Lower leg skin (tissue), 4 donors: ENCODE results near the gene SCUBE3. TPM values are rescaled to one million over a fixed set of nuclear protein-coding genes. Genes with fewer than 3 reads are reported as not detected.

Experiments used
- DNase-seq, 2 donors: peaks; one replicate each; pipeline ENCODE4 v3.0.0-alpha.2; 2019; ENCODE audit warnings: low spot score in 2 of 2
- H3K4me3 ChIP-seq: fragments of 200-600 bp; sonication (generic); 2 replicates; pipeline ENCODE4 v1.5.1; 2017; ENCODE audit warnings: mild to moderate bottlenecking, low read depth; ENCODE audit not compliant: poor library complexity, severe bottlenecking
- POLR2A ChIP-seq, 2 donors: fragments of 450-650 bp; IDR thresholded peaks; one replicate each; pipeline ENCODE4 v1.6.1; 2016 to 2017; ENCODE audit warnings: antibody characterized with exemption in 2 of 2, mild to moderate bottlenecking in 1 of 2, moderate library complexity in 1 of 2
- WGBS, 2 donors: methylation state at CpG; one replicate each; pipeline ENCODE4 v1.1.5; 2018; 5-methylcytosine and 5-hydroxymethylcytosine counted together
- intact Hi-C: fragments of 100-400 bp; cut with DNase I; formaldehyde crosslinking; loops from one replicate; pipeline ENCODE4 v1.15.0; 2023; ENCODE audit warnings: low total_unique reads
- total RNA-seq, 4 donors: library from RNA; depleted of rRNA; stranded (reverse); fragments of >200 nt; gene quantifications; one replicate each; pipeline ENCODE4 v1.1.0, GENCODE V29; 2016
- TF ChIP-seq, protein P1 (sequence below), 3 donors: fragments of 450-650 bp; IDR thresholded peaks; one replicate each; pipeline ENCODE4 v1.5.1; 2016; ENCODE audit warnings: antibody characterized with exemption in 3 of 3, mild to moderate bottlenecking in 3 of 3, moderate library complexity in 2 of 3

The SCUBE3 gene
- total RNA-seq, 4 donors from 2014 or later: 0.13 to 0.91 (median 0.39) TPM; not detected in 1

DNA sequence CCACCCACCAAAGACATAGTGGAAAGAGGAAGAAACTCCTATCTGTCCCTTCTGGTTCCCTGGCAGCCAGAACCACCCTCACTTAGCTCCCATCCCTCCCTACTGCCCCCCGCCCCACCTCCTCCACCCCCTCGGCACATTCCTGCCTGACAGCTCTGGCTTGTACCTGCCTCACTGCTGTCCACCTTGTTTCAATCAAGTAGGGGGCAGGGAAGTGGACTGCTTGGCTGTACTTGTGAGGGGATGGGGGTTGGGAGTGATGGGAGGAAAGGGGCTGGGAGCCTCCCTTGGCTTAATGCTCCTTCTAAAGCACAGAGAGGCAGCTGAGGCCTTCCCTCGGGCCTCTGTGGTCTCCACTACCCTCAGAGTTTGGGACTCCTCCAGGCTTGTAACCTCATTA lies 23.7 kb downstream of the SCUBE3 start:
- TF ChIP-seq, protein P1, sequence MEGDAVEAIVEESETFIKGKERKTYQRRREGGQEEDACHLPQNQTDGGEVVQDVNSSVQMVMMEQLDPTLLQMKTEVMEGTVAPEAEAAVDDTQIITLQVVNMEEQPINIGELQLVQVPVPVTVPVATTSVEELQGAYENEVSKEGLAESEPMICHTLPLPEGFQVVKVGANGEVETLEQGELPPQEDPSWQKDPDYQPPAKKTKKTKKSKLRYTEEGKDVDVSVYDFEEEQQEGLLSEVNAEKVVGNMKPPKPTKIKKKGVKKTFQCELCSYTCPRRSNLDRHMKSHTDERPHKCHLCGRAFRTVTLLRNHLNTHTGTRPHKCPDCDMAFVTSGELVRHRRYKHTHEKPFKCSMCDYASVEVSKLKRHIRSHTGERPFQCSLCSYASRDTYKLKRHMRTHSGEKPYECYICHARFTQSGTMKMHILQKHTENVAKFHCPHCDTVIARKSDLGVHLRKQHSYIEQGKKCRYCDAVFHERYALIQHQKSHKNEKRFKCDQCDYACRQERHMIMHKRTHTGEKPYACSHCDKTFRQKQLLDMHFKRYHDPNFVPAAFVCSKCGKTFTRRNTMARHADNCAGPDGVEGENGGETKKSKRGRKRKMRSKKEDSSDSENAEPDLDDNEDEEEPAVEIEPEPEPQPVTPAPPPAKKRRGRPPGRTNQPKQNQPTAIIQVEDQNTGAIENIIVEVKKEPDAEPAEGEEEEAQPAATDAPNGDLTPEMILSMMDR (IDR thresholded peaks at IDR 0.05): no peak
- TF ChIP-seq POLR2A (IDR thresholded peaks at IDR 0.05): no peak
- intact Hi-C loops: no loop called here
- no peak overlapping the region for H3K4me3 ChIP-seq
- 81 to 87% methylated on average over 3 of the region's 3 CpGs for WGBS, 2 donors
- no peak for DNase-seq

DNA sequence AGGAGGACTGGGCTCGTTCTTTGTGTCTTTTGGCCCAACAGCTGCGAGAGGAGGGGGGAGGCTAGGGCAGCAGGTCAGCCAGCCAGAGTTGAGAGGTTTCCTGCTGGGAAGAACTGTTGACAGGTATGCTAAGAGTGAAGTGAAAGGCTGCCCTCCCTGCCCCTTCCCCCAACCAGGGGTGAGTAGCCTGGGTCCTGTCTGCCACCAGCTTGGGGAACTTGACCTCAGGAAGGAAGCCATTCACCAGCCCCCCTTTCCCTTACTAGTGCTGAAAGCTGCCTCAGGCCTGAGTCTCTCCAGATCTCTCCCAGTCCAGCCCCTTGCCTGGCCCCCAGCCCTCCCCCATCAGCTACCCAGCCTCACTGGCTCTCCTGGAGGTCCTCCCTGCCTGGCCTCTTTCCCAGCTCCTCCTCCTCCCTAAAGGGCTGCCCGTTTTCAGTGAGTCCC lies 25.1 kb downstream of the SCUBE3 start:
- intact Hi-C loops: no loop called here
- no peak overlapping the region for H3K4me3 ChIP-seq
- no peak for TF ChIP-seq POLR2A (IDR thresholded peaks at IDR 0.05)
- TF ChIP-seq, protein P1 (IDR thresholded peaks at IDR 0.05): no peak
- DNase-seq: no peak
- WGBS, 2 donors: 56 to 59% methylated on average over 3 of the region's 3 CpGs

DNA sequence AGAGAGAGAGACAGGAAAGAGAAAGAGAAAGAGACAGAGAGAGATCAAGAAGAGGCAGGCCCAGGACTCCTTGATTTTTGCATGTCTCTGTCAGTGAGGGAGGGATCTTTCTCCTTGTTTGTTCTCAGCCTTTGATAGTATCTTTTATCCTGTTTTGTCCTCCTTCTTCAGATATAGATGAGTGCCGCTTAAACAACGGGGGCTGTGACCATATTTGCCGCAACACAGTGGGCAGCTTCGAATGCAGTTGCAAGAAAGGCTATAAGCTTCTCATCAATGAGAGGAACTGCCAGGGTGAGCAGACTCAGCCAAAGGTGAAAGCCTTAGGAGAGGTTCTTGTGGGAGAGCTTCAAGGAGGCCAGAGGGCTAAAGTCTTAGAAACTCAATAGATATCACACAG lies 25.8 kb downstream of the SCUBE3 start:
- intact Hi-C loops: no loop called here

DNA sequence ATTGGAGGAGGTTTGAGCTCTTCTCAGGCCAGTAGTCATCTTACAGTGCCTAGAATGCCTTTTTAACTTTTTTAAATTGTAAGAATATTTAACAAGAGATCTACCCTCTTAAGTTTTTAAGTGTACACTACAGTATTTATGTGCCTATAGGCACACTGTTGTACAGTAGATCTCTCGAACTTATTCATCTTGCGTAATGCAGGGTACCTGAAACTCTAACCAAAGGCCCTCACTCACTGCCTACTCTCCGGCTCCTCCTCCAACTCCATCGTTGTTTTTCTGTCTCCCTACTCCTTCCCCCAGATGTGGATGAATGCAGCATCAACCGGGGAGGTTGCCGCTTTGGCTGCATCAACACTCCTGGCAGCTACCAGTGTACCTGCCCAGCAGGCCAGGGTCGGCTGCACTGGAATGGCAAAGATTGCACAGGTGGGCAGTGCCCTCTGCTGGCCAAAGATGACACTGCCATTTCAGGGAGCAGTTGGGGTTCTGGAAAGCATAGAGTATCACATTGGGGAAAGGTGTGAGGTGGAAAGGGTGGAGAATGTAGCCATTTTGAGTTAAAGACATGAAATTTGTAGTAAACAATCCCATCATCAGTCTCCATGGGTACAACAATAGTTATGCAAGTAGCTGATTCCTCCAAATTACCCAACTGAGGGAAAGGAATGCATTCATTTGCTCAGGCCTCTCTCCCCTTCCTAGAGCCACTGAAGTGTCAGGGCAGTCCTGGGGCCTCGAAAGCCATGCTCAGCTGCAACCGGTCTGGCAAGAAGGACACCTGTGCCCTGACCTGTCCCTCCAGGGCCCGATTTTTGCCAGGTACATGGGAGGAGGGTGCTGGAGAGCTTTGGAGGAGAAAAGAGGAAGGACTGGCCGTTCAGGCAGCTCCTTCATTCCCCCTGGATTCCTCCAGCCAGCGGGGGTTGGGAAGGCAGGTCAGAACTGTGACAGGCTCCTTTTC lies 27.4 kb downstream of the SCUBE3 start:
- WGBS, 2 donors: 47 to 48% methylated on average over 12 of the region's 12 CpGs
- H3K4me3 ChIP-seq: no peak overlapping the region
- intact Hi-C loops: loop anchor here (10.0 kb wide), 2 partner anchors 96 to 256 kb away; partner anchors contain the start of gene TCP11
- TF ChIP-seq POLR2A (IDR thresholded peaks at IDR 0.05): no peak
- TF ChIP-seq, protein P1 (IDR thresholded peaks at IDR 0.05): peak in 1 of 3 donors; percentile 62
- DNase-seq: peak; percentile 60 to 92

More for the DNA sequence above, 25.8 kb downstream of the SCUBE3 start:
- no peak for TF ChIP-seq POLR2A (IDR thresholded peaks at IDR 0.05)
- TF ChIP-seq, protein P1 (IDR thresholded peaks at IDR 0.05): no peak
- 94 to 95% methylated on average over 4 of the region's 4 CpGs for WGBS, 2 donors
- peak in 1 of 2 donors; percentile 26 for DNase-seq
- H3K4me3 ChIP-seq: no peak overlapping the region

DNA sequence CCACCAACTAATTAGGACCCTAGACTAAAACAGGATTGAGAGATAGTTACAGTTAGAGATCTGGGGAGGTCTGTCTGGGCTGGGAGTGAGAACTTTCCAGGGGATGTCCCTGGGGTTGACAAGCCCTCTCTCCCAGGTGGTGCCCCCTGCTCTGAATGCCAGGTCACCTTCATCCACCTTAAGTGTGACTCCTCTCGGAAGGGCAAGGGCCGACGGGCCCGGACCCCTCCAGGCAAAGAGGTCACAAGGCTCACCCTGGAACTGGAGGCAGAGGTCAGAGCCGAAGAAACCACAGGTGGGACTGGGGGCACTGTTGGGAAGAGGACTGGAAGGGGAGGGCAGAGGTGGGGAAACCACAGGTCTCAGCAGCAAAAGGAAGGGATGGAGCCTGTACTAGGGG lies 28.7 kb downstream of the SCUBE3 start:
- WGBS, 2 donors: 80 to 91% methylated on average over 4 to 5 of the region's 5 CpGs
- DNase-seq: no peak
- no peak for TF ChIP-seq POLR2A (IDR thresholded peaks at IDR 0.05)
- TF ChIP-seq, protein P1 (IDR thresholded peaks at IDR 0.05): no peak
- intact Hi-C loops: loop anchor here (10.0 kb wide), 2 partner anchors 98 to 258 kb away; partner anchors contain the start of gene TCP11
- no peak overlapping the region for H3K4me3 ChIP-seq
